Measurements from ENCODE around the gene GDPD5.
A peak's percentile ranks its signal among the peaks of the same experiment; 100 is the strongest.

The GDPD5 gene

DNA sequence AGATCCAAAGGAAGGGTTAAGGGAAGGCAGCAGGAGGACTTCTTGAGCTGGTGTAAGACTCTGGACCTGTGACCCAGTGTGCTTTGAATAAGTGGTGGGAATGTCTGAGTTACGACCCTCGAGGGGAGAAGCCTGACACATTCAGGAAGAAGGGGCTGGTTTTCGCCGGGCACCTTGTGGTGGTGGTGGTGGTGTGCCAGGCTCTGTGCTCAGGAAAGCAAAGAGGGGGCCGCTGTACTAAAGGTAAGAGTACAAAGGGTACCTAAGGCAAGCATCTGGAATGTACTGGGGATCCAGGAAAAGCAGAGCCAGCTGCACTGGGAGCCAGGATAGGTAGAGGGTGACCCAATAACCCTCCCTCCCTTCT, 99.0 kb downstream of the GDPD5 start:
- TF ChIP-seq, protein P1, sequence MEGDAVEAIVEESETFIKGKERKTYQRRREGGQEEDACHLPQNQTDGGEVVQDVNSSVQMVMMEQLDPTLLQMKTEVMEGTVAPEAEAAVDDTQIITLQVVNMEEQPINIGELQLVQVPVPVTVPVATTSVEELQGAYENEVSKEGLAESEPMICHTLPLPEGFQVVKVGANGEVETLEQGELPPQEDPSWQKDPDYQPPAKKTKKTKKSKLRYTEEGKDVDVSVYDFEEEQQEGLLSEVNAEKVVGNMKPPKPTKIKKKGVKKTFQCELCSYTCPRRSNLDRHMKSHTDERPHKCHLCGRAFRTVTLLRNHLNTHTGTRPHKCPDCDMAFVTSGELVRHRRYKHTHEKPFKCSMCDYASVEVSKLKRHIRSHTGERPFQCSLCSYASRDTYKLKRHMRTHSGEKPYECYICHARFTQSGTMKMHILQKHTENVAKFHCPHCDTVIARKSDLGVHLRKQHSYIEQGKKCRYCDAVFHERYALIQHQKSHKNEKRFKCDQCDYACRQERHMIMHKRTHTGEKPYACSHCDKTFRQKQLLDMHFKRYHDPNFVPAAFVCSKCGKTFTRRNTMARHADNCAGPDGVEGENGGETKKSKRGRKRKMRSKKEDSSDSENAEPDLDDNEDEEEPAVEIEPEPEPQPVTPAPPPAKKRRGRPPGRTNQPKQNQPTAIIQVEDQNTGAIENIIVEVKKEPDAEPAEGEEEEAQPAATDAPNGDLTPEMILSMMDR (IDR thresholded peaks at IDR 0.05; ENCODE audit: control insufficient read depth, insufficient read depth, low read depth, low read length, missing control alignments): no peak
- no peak for DNase-seq (ENCODE audit: low read depth)
- H3K4me3 ChIP-seq (ENCODE audit: control insufficient read depth, low read depth, low read length): no peak overlapping the region

DNA sequence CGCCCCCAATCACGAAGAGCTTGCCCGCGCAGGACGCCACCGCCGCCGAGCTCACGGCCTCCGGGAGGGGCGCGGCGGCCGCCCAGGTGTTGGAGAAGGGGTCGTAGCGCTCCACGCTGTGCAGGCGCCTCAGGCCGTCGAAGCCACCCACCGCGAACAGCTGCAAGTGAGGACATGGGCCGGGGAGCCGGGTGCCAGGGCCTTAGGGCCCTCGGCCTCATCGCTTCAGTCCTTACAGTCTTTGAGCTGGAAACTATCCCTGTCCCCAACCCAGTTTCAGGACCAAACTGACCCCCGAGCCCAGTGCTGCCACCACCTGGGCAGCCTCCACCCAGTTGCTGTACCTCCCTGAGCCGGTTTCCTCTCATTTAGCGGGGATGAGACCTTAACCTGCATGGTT, 100.3 kb downstream of the GDPD5 start:
- H3K4me3 ChIP-seq (ENCODE audit: control insufficient read depth, low read depth, low read length): no peak overlapping the region
- no peak for DNase-seq (ENCODE audit: low read depth)
- TF ChIP-seq, protein P1 (IDR thresholded peaks at IDR 0.05; ENCODE audit: control insufficient read depth, insufficient read depth, low read depth, low read length, missing control alignments): peak; percentile 43

DNA sequence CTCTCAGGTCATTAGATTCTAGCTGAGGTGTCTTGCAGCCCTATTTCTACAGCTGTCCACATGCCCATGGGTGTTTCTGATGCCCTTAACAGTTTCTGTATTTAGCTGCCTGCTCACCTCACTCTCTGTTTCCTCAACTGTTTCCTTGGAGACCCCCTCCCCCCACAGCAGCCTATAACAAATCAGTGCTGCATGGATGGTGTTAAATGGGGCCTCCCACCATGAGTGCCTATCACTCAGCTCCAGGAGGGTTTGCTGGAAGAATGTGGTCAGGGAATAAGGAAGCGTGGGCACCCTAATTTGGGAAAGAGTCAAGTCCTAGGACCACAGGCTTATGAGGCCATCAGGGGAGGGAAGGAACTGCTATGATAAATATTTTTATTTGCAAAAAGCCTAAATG, 101.3 kb downstream of the GDPD5 start:
- no peak overlapping the region for H3K4me3 ChIP-seq (ENCODE audit: control insufficient read depth, low read depth, low read length)
- no peak for DNase-seq (ENCODE audit: low read depth)
- TF ChIP-seq, protein P1 (IDR thresholded peaks at IDR 0.05; ENCODE audit: control insufficient read depth, insufficient read depth, low read depth, low read length, missing control alignments): no peak

DNA sequence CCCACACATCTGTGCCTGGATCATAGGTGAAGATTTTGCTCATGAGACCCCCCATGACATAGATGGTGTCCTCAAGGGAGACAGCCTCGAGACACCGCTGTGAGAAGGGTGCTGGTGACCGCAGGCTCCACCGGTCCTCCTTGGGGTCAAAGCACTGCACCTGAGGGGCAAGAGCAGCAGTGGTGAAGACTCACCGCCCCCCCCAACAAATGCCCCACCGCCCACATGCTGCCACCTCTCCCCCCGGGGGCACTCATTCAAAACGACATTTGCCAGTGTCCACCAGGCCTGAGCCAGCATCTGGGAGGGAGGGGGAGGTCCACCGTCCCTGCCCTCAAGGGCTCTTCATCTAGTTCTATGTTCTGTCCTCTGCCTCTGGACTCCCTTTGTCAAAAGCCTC, 102.0 kb downstream of the GDPD5 start:
- TF ChIP-seq, protein P1 (IDR thresholded peaks at IDR 0.05; ENCODE audit: control insufficient read depth, insufficient read depth, low read depth, low read length, missing control alignments): no peak
- DNase-seq (ENCODE audit: low read depth): no peak
- H3K4me3 ChIP-seq (ENCODE audit: control insufficient read depth, low read depth, low read length): no peak overlapping the region

DNA sequence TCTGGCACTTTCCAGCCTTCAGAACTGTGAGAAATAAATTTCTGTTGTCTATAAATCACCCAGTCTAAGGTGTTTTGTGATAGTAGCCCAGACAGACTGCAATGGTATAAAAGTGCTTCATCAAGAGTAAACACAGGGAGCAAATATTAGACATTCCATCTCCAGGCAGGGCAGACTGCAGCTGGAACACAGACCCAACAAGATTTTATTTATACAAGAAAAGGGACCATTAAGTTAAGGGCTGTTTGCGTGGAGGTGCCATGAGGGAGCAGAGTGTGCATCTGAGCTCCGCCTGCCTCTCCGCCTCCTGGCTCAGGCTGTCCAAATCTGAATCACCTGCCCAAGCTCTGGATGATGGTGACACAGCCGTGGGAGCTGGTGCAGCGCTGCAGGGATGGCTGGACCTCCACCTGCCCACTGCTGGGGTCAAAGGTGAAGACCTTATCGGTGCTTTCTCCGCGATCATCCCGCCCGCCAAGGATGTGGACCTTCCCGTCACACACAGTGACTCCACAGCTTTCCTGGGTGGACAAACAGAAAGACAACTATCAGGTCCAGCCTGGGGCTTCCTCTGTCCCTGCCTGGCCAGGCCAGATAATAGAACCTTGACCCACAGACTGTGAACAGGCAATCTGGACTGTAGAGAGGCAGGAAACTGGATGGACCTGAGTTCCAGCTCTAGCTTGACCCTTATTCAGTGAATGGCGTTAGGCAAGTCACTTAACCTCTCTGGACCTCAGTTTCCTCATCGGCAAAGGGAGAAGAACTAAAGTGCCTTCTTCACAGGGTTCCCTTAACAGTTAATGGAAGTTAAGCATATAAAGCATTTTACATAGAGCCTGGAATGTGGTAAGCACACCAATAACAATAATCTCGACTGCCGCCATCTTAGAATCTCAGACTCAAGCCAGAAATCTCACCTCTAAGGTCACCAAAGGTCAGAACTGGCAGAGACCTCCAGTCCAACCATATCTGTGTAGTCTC, 103.2 kb downstream of the GDPD5 start:
- DNase-seq (ENCODE audit: low read depth): no peak
- TF ChIP-seq, protein P1 (IDR thresholded peaks at IDR 0.05; ENCODE audit: control insufficient read depth, insufficient read depth, low read depth, low read length, missing control alignments): no peak

DNA sequence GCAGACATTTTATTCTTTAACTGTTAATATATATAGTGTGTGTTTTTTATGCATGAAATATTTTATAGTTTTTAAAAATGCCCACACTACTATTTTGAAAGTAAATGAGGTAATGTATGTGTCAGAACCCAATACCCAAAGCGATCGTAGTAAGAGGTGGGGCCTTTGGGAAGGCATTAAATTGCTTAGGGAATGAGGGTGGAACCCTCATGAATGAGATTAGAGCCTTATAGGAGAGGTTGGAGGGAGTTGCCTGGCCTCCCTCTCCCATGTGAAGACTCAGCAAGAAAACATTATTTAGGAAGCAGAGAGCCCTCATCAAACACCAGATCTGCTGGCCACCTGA, 103.9 kb downstream of the GDPD5 start:
- no peak for DNase-seq (ENCODE audit: low read depth)
- no peak overlapping the region for H3K4me3 ChIP-seq (ENCODE audit: control insufficient read depth, low read depth, low read length)
- TF ChIP-seq, protein P1 (IDR thresholded peaks at IDR 0.05; ENCODE audit: control insufficient read depth, insufficient read depth, low read depth, low read length, missing control alignments): no peak

More for the DNA sequence above, 103.2 kb downstream of the GDPD5 start:
- H3K4me3 ChIP-seq (ENCODE audit: control insufficient read depth, low read depth, low read length): no peak overlapping the region

Measured in AG09309 (cell line).